NCI-H748 (cell line): Measurements from ENCODE around the gene SLC7A9.
A peak's percentile ranks its signal among the peaks of the same experiment; 100 is the strongest.
"Not testable (repeated sequence)": the region's sequence is repeated elsewhere in the genome, so short reads cannot be mapped to it uniquely, and the experiment has no call there.

Experiments
- DNase-seq: peaks from one replicate; lab custom pipeline; 2025; ENCODE audit not compliant: unreplicated experiment; lab: John Stamatoyannopoulos, UW

Gene SLC7A9

GRCh38 chr19:32885255-32885654, 15.7 kb upstream of the SLC7A9 start:
- not testable (repeated sequence) for DNase-seq

- no peak for DNase-seq
Measured at GRCh38 chr19:32881766-32882165, 12.2 kb upstream of the SLC7A9 start.

- DNase-seq = no peak
Measured at GRCh38 chr19:32880622-32881021, 11.1 kb upstream of the SLC7A9 start.

GRCh38 chr19:32879741-32880140, 10.2 kb upstream of the SLC7A9 start:
- DNase-seq = no peak

GRCh38 chr19:32878988-32879387, 9.4 kb upstream of the SLC7A9 start:
- no peak for DNase-seq

GRCh38 chr19:32877977-32878745, 8.6 kb upstream of the SLC7A9 start:
- DNase-seq = no peak

GRCh38 chr19:32877323-32877912, 7.9 kb upstream of the SLC7A9 start:
- no peak for DNase-seq

GRCh38 chr19:32876919-32877285, 7.3 kb upstream of the SLC7A9 start:
- no peak for DNase-seq

GRCh38 chr19:32876236-32876918, 6.8 kb upstream of the SLC7A9 start:
- DNase-seq = no peak

GRCh38 chr19:32875428-32875827, 5.9 kb upstream of the SLC7A9 start:
- no peak for DNase-seq

- DNase-seq = no peak
Measured at GRCh38 chr19:32874605-32875004, 5.0 kb upstream of the SLC7A9 start.

- DNase-seq = no peak
Measured at GRCh38 chr19:32873247-32873959, 3.8 kb upstream of the SLC7A9 start.

GRCh38 chr19:32872391-32872790, 2.8 kb upstream of the SLC7A9 start:
- no peak for DNase-seq

GRCh38 chr19:32870981-32871451, 1.4 kb upstream of the SLC7A9 start:
- DNase-seq = peak; percentile 18

GRCh38 chr19:32869966-32870573, 503 bp upstream of the SLC7A9 start:
- DNase-seq = no peak

GRCh38 chr19:32868206-32868950, 1.2 kb downstream of the SLC7A9 start:
- no peak for DNase-seq

- DNase-seq = not testable (repeated sequence)
Measured at GRCh38 chr19:32867436-32867835, 2.1 kb downstream of the SLC7A9 start.

- DNase-seq = no peak
Measured at GRCh38 chr19:32866564-32867265, 2.9 kb downstream of the SLC7A9 start.

- no peak for DNase-seq
Measured at GRCh38 chr19:32866061-32866460, 3.5 kb downstream of the SLC7A9 start.

- DNase-seq = no peak
Measured at GRCh38 chr19:32865326-32865725, 4.2 kb downstream of the SLC7A9 start.
